ENCODE results near the gene SORBS1. TPM values are rescaled to one million over a fixed set of nuclear protein-coding genes. Genes with fewer than 3 reads are reported as not detected.

The SORBS1 gene
- total and polyA plus RNA-seq, 2 donors (not counting 1 experiment from before 2014, with no cell fraction given) = 0.21 to 1.5 TPM

GRCh38 chr10:95355301-95355700 is 205.9 kb downstream of the SORBS1 start:
- DNase-seq (no peak), ATAC-seq (ENCODE audit: low read depth) (no peak)
- H3K27me3 ChIP-seq (replicated peaks in 1 of 4; ENCODE audit: control extremely low read depth in 1 of 4, control insufficient read depth in 3 of 4, insufficient read depth in 4 of 4, low read length in 3 of 4) = no peaks in the 10 kb centered on the region
- no peak overlapping the region for H3K4me3 Mint-ChIP-seq
- H3K79me2 ChIP-seq (ENCODE audit: control insufficient read depth, insufficient read depth, low read length) = no peaks in the 10 kb centered on the region
- intact Hi-C loops (cut with micrococcal nuclease) = no loop called here
- H3K4me3 ChIP-seq (ENCODE audit: control extremely low read depth in 1 of 5, extremely low read depth in 1 of 5, insufficient read depth in 1 of 5, low read depth in 2 of 5, low read length in 4 of 5) = no peak overlapping the region
- H4K20me1 ChIP-seq (ENCODE audit: control insufficient read depth, insufficient read depth, low read length, poor library complexity, severe bottlenecking) = no peaks in the 10 kb centered on the region
- H3K36me3 ChIP-seq (replicated peaks in 1 of 2; ENCODE audit: control extremely low read depth in 1 of 2, control insufficient read depth in 1 of 2, extremely low read depth in 1 of 2, insufficient read depth in 2 of 2, low read length in 1 of 2) = no peaks in the 10 kb centered on the region
- no peak overlapping the region for H3K9ac ChIP-seq (ENCODE audit: low read length)
- TF ChIP-seq EZH2 (IDR thresholded peaks at IDR 0.05; ENCODE audit: borderline replicate concordance, insufficient read depth, low read depth, low read length, poor library complexity, severe bottlenecking) (no peak), CTCF (IDR thresholded peaks at IDR 0.05) (no peak)
- WGBS (ENCODE audit: insufficient coverage) = 91% methylated on average over 6 of the region's 7 CpGs
- no peaks in the 10 kb centered on the region for H3K9me3 ChIP-seq (ENCODE audit: control extremely low read depth in 1 of 3, control insufficient read depth in 2 of 3, insufficient read depth in 1 of 3, low read length in 2 of 3)
- CTCF ChIA-PET = interaction anchor here (16.9 kb wide), 1 partner anchor 111 kb away, joined by 644 read pairs; no protein-coding TSS in a partner anchor
- H3K4me1 ChIP-seq (ENCODE audit: control insufficient read depth in 2 of 2, insufficient read depth in 2 of 2, low read length in 2 of 2) = peaks cover 10 to 11% of the 10 kb centered on the region in 2 donors
- H2AFZ ChIP-seq (ENCODE audit: insufficient read depth, low read depth, low read length, poor library complexity, severe bottlenecking) = no peak overlapping the region
- no peak overlapping the region for H3K27ac Mint-ChIP-seq
- H3K4me2 ChIP-seq (replicated peaks; ENCODE audit: low read depth, low read length, poor library complexity, severe bottlenecking) = no peak overlapping the region
- POLR2A ChIA-PET = no interaction called here
- peaks cover 14% of the 10 kb centered on the region for H3K4me1 Mint-ChIP-seq
- H3K27me3 Mint-ChIP-seq = no peaks in the 10 kb centered on the region
- H3K9me3 Mint-ChIP-seq (ENCODE audit: insufficient read depth) = no peaks in the 10 kb centered on the region
- no peak overlapping the region for H3K27ac ChIP-seq (ENCODE audit: low read length in 2 of 2)

- POLR2A ChIA-PET = no interaction called here
- H3K79me2 ChIP-seq (ENCODE audit: control insufficient read depth, insufficient read depth, low read length) = no peaks in the 10 kb centered on the region
- no peak overlapping the region for H3K4me3 ChIP-seq (ENCODE audit: control extremely low read depth in 1 of 5, extremely low read depth in 1 of 5, insufficient read depth in 1 of 5, low read depth in 2 of 5, low read length in 4 of 5)
- no peak overlapping the region for H3K27ac ChIP-seq (ENCODE audit: low read length in 2 of 2)
- Mint-ChIP-seq H3K4me1 (peaks cover 10% of the 10 kb centered on the region), H3K27me3 (no peaks in the 10 kb centered on the region), H3K9me3 (ENCODE audit: insufficient read depth) (no peaks in the 10 kb centered on the region), H3K27ac (peak overlapping the region; percentile 41), H3K4me3 (no peak overlapping the region)
- peak overlapping the region; percentile 39 for H2AFZ ChIP-seq (ENCODE audit: insufficient read depth, low read depth, low read length, poor library complexity, severe bottlenecking)
- intact Hi-C loops (cut with micrococcal nuclease) = no loop called here
- peaks cover 8 to 10% of the 10 kb centered on the region in 2 donors for H3K4me1 ChIP-seq (ENCODE audit: control insufficient read depth in 2 of 2, insufficient read depth in 2 of 2, low read length in 2 of 2)
- H3K4me2 ChIP-seq (replicated peaks; ENCODE audit: low read depth, low read length, poor library complexity, severe bottlenecking) = peak overlapping the region; percentile 35
- CTCF ChIA-PET = interaction anchor here (3.2 to 16.9 kb wide), 2 partner anchors 9 to 110 kb away, joined by 17 to 644 read pairs; no protein-coding TSS in a partner anchor
- H4K20me1 ChIP-seq (ENCODE audit: control insufficient read depth, insufficient read depth, low read length, poor library complexity, severe bottlenecking) = no peaks in the 10 kb centered on the region
- no peaks in the 10 kb centered on the region for H3K36me3 ChIP-seq (replicated peaks in 1 of 2; ENCODE audit: control extremely low read depth in 1 of 2, control insufficient read depth in 1 of 2, extremely low read depth in 1 of 2, insufficient read depth in 2 of 2, low read length in 1 of 2)
- DNase-seq = peak; percentile 34
- no peak overlapping the region for H3K9ac ChIP-seq (ENCODE audit: low read length)
- no peak for ATAC-seq (ENCODE audit: low read depth)
- H3K27me3 ChIP-seq (replicated peaks in 1 of 4; ENCODE audit: control extremely low read depth in 1 of 4, control insufficient read depth in 3 of 4, insufficient read depth in 4 of 4, low read length in 3 of 4) = no peaks in the 10 kb centered on the region
- no peak for TF ChIP-seq CTCF (IDR thresholded peaks at IDR 0.05)
- TF ChIP-seq EZH2 (IDR thresholded peaks at IDR 0.05; ENCODE audit: borderline replicate concordance, insufficient read depth, low read depth, low read length, poor library complexity, severe bottlenecking) = no peak
- H3K9me3 ChIP-seq (ENCODE audit: control extremely low read depth in 1 of 3, control insufficient read depth in 2 of 3, insufficient read depth in 1 of 3, low read length in 2 of 3) = no peaks in the 10 kb centered on the region
Observed at GRCh38 chr10:95354110-95354509, 207.1 kb downstream of the SORBS1 start.
